Natural killer cell (primary cell): Measurements from ENCODE around the gene CDC5L. TPM values are rescaled to one million over a fixed set of nuclear protein-coding genes. Genes with fewer than 3 reads are reported as not detected.

Experiments
- ATAC-seq, 3 donors: fragments of 150-1000 bp in 2 of 3; fragments of 200-7000 bp in 1 of 3; cut with Tn5 transposase; 1 replicate in 1 of 3; 2 replicates in 2 of 3; pipeline ENCODE4 v1.10.0; 2021; ENCODE audit warnings: mild to moderate bottlenecking in 2 of 3, moderate library complexity in 2 of 3
- DNase-seq, 2 donors: peaks; one replicate each; pipeline versions ENCODE4 v3.0.0 to v3.0.0-alpha.2; 2013 to 2021; ENCODE audit warnings: mixed read lengths in 1 of 2
- H3K27ac ChIP-seq: one replicate; pipeline ENCODE4 v1.5.1; 2013; ENCODE audit warnings: mild to moderate bottlenecking, low read length
- H3K27me3 ChIP-seq: one replicate; pipeline ENCODE4 v1.6.1; 2013; ENCODE audit warnings: low read length; ENCODE audit not compliant: control insufficient read depth, insufficient read depth
- H3K36me3 ChIP-seq: one replicate; pipeline ENCODE4 v1.6.1; 2013; ENCODE audit warnings: low read length; ENCODE audit not compliant: control insufficient read depth, insufficient read depth
- H3K4me1 ChIP-seq: one replicate; pipeline ENCODE4 v1.6.1; 2013; ENCODE audit warnings: low read length; ENCODE audit not compliant: control insufficient read depth, insufficient read depth
- H3K4me3 ChIP-seq: one replicate; pipeline ENCODE4 v1.5.1; 2013; ENCODE audit warnings: low read length
- H3K9me3 ChIP-seq: one replicate; pipeline ENCODE4 v1.6.1; 2013; ENCODE audit warnings: low read length; ENCODE audit not compliant: control insufficient read depth, insufficient read depth
- H3K27ac Mint-ChIP-seq, 2 donors: one replicate each; pipeline ENCODE4 v1.8.0; 2022; ENCODE audit warnings: mild to moderate bottlenecking in 2 of 2, mixed read lengths in 2 of 2, moderate library complexity in 1 of 2
- H3K27me3 Mint-ChIP-seq, 2 donors: one replicate each; pipeline ENCODE4 v1.8.0; 2022; ENCODE audit warnings: low read depth in 2 of 2, mixed read lengths in 2 of 2
- H3K36me3 Mint-ChIP-seq: one replicate; pipeline ENCODE4 v1.8.0; 2022; ENCODE audit warnings: mixed read lengths
- H3K4me1 Mint-ChIP-seq, 2 donors: one replicate each; pipeline ENCODE4 v1.8.0; 2022; ENCODE audit warnings: mixed read lengths in 2 of 2
- H3K4me3 Mint-ChIP-seq: one replicate; pipeline ENCODE4 v1.8.0; 2022; ENCODE audit warnings: mild to moderate bottlenecking, moderate library complexity, mixed read lengths
- H3K9me3 Mint-ChIP-seq, 2 donors: one replicate each; pipeline ENCODE4 v1.8.0; 2022; ENCODE audit warnings: mixed read lengths in 2 of 2
- WGBS: methylation state at CpG from one replicate; pipeline ENCODE4 v1.1.7; 2013; ENCODE audit warnings: missing lambda C conversion rate; ENCODE audit not compliant: insufficient coverage; 5-methylcytosine and 5-hydroxymethylcytosine counted together
- intact Hi-C: fragments of 100-400 bp; cut with micrococcal nuclease; formaldehyde crosslinking; loops from one replicate; pipeline ENCODE4 v1.14.2; 2022
- total RNA-seq, 4 donors: library from RNA; stranded (reverse); fragments of 120-200 nt in 1 of 4; gene quantifications; one replicate each; pipeline versions ENCODE4 v1.2.3 to v1.2.4, GENCODE V29; 2013 to 2022
- TF ChIP-seq, protein P1 (sequence below): fragments of 200-600 bp; IDR thresholded peaks from one replicate; pipeline ENCODE4 v1.8.0; 2022; ENCODE audit warnings: antibody characterized with exemption

Gene CDC5L
- total RNA-seq, 3 donors from 2014 or later (not counting 1 experiment from before 2014, with no cell fraction given): 22.0 to 25.0 (median 24.9) TPM

- intact Hi-C loops: no loop called here
- TF ChIP-seq, protein P1, sequence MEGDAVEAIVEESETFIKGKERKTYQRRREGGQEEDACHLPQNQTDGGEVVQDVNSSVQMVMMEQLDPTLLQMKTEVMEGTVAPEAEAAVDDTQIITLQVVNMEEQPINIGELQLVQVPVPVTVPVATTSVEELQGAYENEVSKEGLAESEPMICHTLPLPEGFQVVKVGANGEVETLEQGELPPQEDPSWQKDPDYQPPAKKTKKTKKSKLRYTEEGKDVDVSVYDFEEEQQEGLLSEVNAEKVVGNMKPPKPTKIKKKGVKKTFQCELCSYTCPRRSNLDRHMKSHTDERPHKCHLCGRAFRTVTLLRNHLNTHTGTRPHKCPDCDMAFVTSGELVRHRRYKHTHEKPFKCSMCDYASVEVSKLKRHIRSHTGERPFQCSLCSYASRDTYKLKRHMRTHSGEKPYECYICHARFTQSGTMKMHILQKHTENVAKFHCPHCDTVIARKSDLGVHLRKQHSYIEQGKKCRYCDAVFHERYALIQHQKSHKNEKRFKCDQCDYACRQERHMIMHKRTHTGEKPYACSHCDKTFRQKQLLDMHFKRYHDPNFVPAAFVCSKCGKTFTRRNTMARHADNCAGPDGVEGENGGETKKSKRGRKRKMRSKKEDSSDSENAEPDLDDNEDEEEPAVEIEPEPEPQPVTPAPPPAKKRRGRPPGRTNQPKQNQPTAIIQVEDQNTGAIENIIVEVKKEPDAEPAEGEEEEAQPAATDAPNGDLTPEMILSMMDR: no peak
- Mint-ChIP-seq H3K27me3 (peaks cover 3 to 6% of the 10 kb centered on the region in 2 donors), H3K4me1 (peaks cover 0 to 4% of the 10 kb centered on the region in 2 donors), H3K4me3 (no peak overlapping the region), H3K27ac (no peak overlapping the region), H3K9me3 (no peaks in the 10 kb centered on the region), H3K36me3 (no peaks in the 10 kb centered on the region)
- Histone ChIP-seq H3K4me1 (peaks cover 5% of the 10 kb centered on the region), H3K36me3 (no peaks in the 10 kb centered on the region), H3K27me3 (no peaks in the 10 kb centered on the region), H3K27ac (no peak overlapping the region), H3K4me3 (no peak overlapping the region), H3K9me3 (no peaks in the 10 kb centered on the region)
- DNase-seq (no peak), ATAC-seq (peak in 1 of 3 donors; percentile 30)
- 83% methylated on average over 9 of the region's 9 CpGs for WGBS
Observed at GRCh38 chr6:44457596-44457995, 70.1 kb downstream of the CDC5L start.

DNA sequence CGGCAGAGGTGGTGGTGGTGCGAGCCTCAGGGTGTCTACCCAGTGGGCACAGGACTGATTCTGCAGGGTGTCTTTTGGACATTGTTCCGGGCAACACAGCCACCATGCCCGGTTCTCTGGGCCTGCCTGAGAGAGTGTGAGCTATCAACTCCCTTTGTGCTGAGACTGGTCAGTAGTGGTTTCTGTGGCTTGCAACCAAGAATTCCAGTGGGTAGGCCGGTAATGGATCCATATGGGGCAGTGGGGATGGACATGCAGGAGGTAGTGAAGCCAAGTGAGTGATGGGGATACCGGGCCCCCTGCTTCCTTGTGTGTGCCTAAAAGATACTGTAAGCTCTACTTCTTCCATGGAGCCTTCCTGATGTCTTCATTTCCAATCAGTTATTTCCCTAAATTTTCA lies 71.0 kb downstream of the CDC5L start:
- WGBS: 91% methylated on average over 6 of the region's 6 CpGs
- DNase-seq (no peak), ATAC-seq (no peak)
- Mint-ChIP-seq H3K9me3 (no peaks in the 10 kb centered on the region), H3K4me3 (no peak overlapping the region), H3K27me3 (peaks cover 5 to 9% of the 10 kb centered on the region in 2 donors), H3K27ac (no peak overlapping the region), H3K4me1 (peaks cover 0 to 12% of the 10 kb centered on the region in 2 donors), H3K36me3 (no peaks in the 10 kb centered on the region)
- Histone ChIP-seq H3K36me3 (no peaks in the 10 kb centered on the region), H3K4me1 (peaks cover 14% of the 10 kb centered on the region), H3K27me3 (no peaks in the 10 kb centered on the region), H3K27ac (no peak overlapping the region), H3K9me3 (no peaks in the 10 kb centered on the region), H3K4me3 (no peak overlapping the region)
- intact Hi-C loops: no loop called here
- TF ChIP-seq, protein P1: no peak

- H3K27me3 Mint-ChIP-seq: peaks cover 9% of the 10 kb centered on the region in 2 donors
- no peaks in the 10 kb centered on the region for H3K9me3 Mint-ChIP-seq
- H3K27ac Mint-ChIP-seq: no peak overlapping the region
- H3K36me3 Mint-ChIP-seq: no peaks in the 10 kb centered on the region
- ATAC-seq (no peak), DNase-seq (no peak)
- no peaks in the 10 kb centered on the region for H3K36me3 ChIP-seq
- no peaks in the 10 kb centered on the region for H3K9me3 ChIP-seq
- no peak overlapping the region for H3K4me3 ChIP-seq
- intact Hi-C loops: no loop called here
- no peaks in the 10 kb centered on the region for H3K27me3 ChIP-seq
- no peak overlapping the region for H3K4me3 Mint-ChIP-seq
- H3K4me1 ChIP-seq: peaks cover 15% of the 10 kb centered on the region
- 74% methylated on average over 15 of the region's 15 CpGs for WGBS
- TF ChIP-seq, protein P1: no peak
- H3K4me1 Mint-ChIP-seq: peaks cover 0 to 12% of the 10 kb centered on the region in 2 donors
- H3K27ac ChIP-seq: no peak overlapping the region
Observed at GRCh38 chr6:44462335-44462734, 74.8 kb downstream of the CDC5L start.
